GM19239 (cell line): ENCODE data around the gene ZFP82.
A peak's percentile ranks its signal among the peaks of the same experiment; 100 is the strongest.

ENCODE experiments used
- DNase-seq: peaks from one replicate; pipeline ENCODE4 v3.0.0; 2011; ENCODE audit warnings: low spot score; ENCODE audit not compliant: insufficient read length
- FAIRE-seq: peaks from 2 replicates; lab custom pipeline; 2011; peaks lifted over from hg19 to GRCh38; lab: Jason Lieb, UNC

Gene ZFP82

DNA sequence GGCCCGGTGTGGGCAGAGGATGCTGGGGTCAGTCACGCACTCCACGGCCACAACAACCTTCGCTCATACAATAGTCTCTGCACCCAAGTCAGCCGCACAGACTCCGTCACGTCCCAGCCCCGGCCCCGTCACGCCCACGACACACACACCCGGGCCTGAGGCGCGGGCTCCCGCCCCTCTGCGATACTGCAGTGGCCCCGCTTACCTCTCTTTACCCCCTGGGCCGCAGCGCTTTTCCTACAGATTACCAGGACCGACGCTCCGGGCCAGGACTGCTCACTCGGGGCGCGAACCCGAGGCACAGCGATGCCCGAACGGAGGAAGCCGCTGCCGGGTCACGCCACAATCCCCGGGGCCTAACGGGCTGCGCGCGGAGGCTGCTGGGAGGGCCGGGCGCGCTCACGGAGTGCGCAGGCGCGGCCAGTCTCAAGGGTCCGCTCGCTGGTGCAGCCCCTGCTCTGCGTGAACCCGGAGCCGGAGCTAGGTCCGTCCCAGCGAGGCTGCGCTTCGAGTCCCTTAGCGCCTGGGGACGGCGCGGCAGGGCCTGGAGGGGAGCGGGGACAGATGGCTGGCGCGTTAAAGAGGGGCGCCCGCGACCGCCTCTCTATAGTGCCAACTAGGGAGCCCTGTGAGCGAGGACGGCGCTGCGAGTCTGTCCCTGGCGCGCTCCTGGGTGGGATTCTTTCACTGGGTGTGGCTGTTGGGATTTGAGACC, at the start of gene ZFP82:
TSS of gene ZFP82 (minus strand) at position 358 of the 715 bp plus-strand sequence. CDS start 8,855 bp downstream, outside the sequence.
- peak; percentile 51 for FAIRE-seq

DNA sequence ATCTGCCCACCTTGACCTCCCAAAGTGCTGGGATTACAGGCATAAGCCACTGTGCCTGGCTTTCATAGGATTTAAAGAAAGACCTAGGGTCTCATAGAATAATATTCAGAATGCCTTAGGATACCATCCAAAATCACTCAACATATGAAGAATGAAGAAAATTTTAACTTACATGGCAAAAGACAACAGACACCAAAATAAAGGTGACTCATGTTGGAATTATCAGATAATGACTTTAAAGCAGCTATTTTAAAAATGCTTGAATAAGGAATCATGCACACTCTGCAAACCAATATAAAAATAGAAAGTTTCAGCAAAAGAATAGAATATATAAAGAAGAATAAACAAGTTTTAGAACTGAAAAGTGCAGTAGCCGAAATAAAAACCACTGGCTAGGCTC, 41.6 kb upstream of the ZFP82 start:
- DNase-seq (no peak), FAIRE-seq (no peak)

More for the DNA sequence above, at the start of gene ZFP82:
- DNase-seq, result peak; percentile 82

DNA sequence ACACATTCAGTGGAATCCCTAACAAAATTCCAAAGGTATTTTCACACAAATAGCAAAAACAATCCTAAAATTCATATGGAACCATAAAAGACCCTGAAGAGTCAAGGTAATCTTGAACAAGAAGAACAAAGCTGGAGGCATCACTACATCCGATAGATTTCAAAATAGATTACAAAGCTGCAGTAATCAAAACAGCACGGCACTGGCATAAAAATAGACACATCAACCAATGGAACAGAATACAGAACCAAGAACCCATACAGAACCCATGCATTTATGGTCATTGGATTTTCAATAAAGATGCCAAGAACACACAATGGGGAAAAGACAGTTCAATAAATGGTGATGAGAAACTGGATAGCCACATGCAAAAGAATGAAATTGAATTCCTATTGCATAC, 38.4 kb upstream of the ZFP82 start:
- FAIRE-seq, result no peak
- no peak for DNase-seq

DNA sequence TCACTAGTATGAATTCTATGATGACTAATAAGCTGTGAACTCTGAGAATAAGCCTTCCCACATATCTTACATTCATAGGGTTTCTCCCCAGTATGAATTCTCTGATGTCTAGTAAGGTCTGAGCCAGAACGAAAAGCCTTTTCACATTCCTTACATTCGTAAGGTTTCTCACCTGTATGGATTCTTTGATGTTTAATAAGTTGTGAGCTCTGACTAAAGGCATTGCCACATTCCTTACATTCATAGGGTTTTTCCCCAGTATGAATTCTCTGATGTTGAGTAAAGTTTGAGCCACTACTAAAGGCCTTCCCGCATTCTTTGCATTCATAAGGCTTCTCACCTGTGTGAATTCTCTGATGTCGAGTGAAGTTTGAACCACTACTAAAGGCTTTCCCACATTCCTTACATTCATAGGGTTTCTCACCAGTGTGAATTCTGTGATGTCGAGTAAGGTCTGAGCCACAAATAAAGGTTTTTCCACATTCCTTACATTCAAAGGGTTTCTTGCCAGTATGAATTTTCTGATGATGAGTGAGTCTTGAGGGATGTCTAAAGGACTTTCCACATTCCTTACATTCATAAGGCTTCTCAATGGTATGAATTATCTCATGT, 30.7 kb upstream of the ZFP82 start:
- FAIRE-seq, result no peak

DNA sequence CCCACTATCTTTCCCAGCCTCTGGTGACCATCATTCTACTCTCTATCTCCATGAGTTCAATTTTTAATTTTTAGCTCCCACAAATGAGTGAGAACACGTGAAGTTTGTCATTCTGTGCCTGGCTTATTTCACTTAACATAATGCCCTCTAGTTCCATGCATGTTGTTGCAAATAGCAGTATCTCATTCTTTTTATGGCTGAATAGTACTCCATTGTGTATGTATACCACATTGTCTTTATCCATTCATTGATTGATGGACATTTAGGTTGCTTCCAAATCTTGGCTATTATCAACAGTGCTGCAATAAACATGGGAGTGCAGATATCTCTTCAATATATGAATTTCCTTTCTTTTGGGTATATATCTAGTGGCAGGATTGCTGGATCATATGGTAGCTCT, 22.9 kb upstream of the ZFP82 start:
- FAIRE-seq (no peak), DNase-seq (no peak)

More for the DNA sequence above, 30.7 kb upstream of the ZFP82 start:
- DNase-seq, result no peak

DNA sequence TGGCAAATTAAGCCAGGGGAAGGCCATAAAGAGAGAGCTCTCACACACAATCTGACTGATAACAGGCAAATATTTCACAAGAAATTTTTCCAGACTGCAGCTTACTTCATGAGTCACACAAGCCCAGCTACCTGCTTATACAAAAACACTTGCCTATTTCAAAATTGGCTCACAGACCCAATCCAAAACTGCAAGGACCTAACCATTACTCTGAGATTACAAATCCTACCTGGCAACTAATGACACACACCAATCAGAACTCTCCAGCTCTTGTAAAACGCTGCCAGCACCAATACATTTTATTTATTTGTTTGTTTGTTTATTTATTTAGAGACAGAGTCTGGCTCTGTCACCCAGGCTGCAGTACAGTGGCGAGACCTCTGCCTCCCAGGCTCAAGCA, 18.1 kb upstream of the ZFP82 start:
- no peak for DNase-seq
- FAIRE-seq, result no peak

DNA sequence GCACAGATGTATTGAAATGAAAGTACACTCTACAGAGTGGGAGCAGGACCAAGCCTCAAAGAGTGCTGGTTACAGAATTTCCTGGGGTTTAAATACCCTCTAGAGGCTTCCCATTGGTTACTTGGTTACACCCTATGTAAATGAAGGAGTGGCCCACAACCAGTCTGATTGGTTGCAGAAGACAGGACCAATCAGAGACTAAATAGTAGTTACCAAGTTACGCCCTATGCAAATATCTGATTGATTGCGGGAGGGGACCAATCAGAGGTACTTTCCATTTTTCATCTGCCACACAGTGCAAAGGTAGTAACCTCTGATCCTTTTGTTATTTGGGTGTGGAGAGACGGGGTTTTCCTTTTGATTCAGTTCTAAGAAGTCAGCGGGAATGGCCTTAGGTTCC, 5.5 kb upstream of the ZFP82 start:
- no peak for FAIRE-seq
- no peak for DNase-seq

DNA sequence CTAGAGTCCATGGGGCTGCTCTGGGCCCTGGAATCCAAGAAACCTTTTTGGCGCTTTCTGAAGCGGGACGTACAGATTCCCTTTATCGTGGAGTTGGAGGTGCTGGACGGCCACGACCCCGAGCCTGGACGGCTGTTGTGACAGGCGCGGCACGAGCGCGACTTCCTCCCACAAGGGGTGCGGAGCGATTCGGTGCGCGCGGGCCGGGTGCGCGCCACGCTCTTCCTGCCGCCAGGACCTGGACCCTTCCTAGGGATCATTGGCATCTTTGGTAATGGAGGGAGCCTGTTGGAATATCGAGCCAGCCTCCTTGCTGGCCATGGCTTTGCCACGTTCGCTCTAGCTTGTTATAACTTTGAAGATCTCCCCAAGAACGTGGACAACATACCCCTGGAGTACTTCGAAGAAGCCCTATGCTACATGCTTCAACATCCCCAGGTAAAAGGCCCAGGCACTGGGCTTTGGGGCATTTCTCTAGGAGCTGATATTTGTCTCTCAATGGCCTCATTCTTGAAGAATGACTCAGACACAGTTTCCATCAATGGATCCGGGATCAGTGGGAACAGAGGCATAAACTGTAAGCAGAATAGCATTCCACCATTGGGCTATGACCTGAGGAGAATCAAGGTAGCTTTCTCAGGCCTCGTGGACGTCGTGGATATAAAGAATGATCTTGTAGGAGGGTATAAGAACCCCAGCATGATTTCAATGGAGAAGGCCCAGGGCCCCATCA, 3.5 kb upstream of the ZFP82 start:
- no peak for DNase-seq
- FAIRE-seq, result no peak

DNA sequence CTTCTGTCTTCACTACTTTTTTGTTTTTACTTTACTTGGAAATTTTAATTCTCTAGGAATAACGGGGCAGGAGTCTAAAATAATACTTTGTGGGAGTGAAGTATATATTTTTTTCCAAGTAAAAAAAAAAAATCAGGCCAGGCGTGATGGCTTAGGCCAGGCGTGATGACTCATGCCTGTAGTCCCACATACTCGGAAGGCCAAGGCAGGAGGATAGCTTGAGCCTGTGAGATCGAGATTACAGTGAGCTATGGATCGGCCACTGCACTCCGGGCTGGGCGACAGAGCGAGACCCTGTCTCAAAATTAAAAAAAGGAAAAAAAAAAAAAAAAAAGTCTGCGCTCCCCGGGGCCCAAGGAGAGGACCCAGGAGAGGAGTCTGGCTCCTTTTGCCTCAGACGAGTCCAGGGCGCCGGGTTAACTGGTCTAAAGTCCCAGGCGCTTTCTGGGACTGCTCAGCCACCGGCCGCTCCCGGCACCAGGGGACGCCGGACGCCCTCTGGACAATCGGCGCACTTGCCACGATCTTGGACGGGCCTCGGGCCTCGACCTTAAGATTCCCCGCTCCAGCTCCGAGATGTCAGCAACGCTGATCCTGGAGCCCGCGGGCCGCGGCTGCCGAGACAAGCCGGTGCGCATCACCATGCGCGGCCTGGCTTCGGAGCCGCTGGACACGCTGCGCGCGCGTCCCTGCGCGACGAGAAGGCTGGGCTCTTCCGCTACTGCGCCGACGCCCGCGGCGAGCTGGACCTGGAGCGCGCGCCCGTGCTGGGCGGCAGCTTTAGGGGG, 2.7 kb upstream of the ZFP82 start:
- no peak for DNase-seq
- FAIRE-seq, result no peak

DNA sequence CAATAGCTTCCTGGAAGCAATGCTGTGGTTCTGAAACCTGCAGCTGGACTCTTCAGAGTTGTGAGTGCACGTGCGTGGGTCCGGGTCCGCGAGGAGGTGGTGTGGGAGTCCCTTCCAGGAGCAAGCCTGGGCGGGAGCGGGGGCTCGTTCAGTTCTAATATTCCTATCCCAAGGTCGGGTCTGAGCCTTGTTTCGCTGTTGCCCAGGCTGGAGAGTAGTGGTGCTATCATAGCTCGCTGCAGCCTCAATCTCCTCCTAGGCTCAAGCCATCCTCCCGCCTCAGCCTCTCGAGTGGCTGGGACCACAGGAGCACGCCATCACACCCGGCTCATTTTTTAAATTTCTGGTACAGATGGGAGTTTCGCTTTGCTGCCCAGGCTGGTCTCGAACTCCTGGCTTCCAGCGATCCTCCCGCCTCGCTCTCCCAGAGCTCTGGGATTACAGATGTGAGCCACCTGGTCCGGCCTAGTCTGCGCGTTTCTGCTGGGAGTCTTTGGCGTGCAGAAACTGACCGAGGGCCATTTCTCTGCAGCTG, 625 bp downstream of the ZFP82 start:
- DNase-seq, result no peak
- FAIRE-seq, result no peak

DNA sequence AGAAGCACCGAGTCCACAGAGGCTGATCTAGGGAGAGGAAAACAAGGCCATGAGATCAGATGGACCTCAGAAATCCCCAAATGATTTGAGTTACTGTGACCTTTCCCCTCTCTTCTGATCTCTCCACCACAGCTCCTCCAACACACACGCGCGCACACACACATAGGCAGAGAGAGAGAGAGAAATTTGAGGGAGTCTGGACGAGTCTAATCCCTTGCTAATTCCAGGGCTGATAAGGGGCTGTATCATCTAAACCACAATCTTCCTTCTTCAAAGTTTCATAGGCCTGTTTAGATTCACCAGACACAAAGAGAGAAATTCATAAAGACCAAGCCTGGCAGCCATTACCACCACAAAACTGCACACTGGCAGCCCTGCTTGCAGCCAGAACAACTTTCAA, 8.6 kb downstream of the ZFP82 start:
- DNase-seq, result no peak
- FAIRE-seq, result no peak

DNA sequence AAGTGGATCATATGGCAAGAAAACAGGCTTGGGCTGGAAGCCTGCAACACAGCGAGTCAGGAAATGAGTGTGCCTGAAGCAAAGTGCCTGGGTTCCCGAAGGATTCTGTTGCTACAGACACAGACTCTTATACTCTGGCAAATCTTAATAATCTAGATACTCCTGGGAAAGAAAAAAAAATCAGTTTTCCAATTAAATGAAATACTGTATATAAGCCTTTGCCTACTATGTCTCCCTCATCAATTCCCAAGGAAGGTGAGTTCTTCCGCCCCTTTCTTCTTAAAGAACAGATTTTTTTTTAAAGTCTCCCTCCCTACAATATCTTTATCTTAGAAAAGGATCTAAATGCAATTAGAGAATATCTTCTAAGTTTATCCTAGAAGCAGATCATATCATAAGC, 10.3 kb downstream of the ZFP82 start:
- DNase-seq (no peak), FAIRE-seq (no peak)

DNA sequence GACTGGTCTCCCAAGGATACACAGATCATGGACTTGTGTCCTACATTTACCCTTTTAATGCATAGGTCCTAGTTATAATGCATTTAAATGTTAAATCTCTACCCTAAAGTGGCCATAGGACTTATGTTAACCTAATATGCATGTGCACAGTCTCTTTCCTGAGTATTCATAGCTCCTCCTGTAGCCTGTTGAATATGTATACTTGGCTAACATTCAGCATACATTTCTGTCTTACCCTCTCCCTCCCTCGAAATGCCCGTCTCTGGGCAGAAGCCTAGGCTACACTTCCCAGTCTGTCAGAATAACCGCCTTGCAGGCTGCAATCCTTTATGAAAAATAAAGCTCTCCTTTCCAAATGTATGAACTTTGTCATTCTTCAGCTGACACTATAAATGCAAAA, 13.9 kb downstream of the ZFP82 start:
- FAIRE-seq, result no peak
- DNase-seq, result no peak

DNA sequence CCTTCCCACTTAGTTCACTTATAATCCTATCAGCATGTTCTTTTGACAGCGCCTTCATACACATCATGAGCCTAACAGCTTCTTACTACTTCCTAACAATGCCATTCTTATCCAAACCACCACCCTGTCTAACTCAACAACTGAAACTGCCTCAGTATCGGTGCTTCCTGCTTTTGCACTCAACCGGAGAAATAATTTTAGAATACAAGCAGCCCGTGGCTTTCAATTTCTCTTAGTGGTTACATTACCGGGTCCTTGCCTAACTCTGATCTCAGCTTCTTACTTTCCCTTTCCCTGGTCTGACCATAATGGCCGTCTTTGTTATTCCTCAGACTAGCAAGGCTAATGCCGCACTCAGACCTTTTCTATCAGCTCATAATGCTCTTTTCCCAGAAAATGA, 17.0 kb downstream of the ZFP82 start:
- no peak for FAIRE-seq

DNA sequence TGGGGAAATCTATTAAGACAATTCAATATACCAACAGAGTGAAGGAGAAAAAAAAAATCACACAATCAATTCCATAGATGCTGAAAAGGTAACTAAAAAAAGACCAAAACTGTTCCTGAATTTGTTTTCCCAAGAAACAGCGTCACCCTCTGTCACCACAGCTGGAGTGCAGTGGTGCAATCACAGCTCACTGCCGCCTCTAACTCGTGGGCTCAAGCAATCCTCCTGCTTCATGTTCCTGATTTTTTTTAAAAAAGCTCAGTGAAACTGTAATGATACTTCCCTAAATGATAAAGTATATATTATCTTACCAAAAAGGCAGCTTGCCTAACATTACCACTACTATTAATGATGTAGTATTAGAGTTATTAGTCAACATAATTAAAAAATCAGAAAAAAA, 19.9 kb downstream of the ZFP82 start:
- FAIRE-seq, result no peak
- DNase-seq, result no peak

More for the DNA sequence above, 17.0 kb downstream of the ZFP82 start:
- no peak for DNase-seq

DNA sequence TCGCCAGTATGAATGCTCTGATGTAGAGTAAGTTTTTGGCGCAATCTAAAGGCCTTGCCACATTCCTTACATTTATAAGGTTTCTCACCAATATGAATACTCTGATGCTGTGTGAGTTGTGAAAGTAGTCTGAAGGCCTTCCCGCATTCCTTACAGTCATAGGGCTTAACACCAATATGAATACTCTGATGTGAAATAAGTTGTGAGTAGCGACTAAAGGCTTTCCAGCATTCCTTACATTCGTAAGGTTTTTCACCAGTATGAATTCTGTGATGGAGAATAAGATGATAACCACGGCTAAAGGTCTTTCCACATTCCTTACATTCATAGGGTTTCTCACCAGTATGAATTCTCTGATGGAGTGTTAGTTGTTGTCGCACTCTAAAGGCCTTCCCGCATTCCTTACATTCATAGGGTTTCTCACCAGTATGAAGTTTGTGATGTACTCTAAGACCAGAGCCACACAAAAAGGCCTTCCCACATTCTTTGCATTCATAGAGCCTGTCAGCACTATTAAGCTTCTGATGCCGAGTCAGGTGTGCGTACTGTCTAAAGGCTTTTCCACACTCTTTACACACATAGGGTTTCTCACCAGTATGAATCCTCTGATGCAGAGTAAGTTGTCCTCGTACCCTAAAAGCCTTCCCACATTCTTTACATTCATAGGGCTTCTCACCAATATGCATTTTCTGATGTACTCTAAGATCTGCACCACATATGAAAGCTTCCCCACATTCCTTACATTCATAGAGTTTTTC, 25.3 kb downstream of the ZFP82 start:
- DNase-seq (no peak), FAIRE-seq (no peak)

DNA sequence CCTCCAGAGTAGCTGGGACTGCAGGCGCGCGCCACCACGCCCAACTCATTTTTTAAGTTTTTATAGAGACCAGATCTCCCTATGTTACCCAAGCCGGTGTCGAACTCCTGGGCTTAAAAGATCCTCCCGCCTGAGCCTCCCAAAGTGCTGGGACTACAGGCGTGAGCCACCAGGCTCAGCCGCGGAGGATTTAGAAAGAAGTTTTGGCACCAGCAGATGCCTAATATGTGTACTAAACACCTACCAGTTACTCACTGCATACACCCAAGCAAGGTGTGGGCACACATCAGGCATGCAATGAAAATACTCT, 39.0 kb downstream of the ZFP82 start:
- DNase-seq (no peak), FAIRE-seq (no peak)

DNA sequence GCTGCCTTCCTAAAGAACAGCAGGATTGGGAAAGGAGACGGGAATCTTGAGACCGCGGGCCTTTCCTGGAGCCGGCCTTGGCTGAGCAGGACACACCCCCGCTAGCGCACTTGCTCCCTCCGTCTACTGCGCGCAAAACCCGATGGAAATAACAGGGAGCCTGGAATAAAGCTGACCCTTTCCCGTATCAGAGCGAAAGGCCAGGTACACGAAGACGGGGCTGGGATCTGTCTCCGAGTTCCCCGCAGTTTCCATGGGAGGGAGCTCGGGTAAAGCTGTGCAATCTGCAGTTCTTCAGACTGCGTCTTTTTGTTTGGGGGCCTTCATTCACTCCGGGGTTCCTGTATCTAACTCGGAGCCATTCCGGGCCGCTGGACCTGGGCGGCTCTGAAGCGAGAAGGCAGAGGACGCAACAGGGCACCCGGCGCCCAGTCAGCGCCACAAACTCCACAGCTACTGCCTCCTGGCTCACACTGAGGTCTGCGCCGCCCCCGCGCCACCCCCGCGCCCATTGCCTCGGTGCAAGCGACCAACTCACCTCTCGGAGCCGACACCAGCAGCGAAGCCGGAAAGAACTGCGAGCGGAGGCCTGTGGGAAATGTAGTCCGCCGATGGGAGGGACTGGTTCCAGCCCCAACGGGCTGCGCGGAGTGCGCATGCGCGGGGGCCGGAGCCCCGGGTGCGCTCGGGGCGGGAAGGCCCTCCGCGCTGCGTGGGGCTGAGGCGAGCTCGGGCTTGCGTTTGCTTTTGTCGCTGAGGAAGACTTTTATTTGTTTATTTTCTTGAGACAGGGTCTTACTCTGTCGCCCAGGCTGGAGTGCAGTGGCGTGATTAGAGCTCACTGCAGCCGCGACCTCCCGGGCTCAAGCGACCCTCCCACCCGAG, 39.6 kb downstream of the ZFP82 start, which contains the start of gene ZFP14:
TSS of gene ZFP14 (minus strand) at position 577 of the 885 bp plus-strand sequence. CDS start 11,309 bp downstream, outside the sequence.
- peak; percentile 78 for FAIRE-seq
- DNase-seq, result peak; percentile 98
